GM12878 (cell line): Measurements from ENCODE around the gene STARD5. TPM values are rescaled to one million over a fixed set of nuclear protein-coding genes. Genes with fewer than 3 reads are reported as not detected.

ENCODE experiments used
- ASH2L ChIP-seq: fragments of 300-600, 200-600 bp; sonication (generic); IDR thresholded peaks from 2 replicates; pipeline ENCODE4 v1.6.1; 2017; ENCODE audit warnings: low read depth, mild to moderate bottlenecking, borderline replicate concordance
- BCL3 ChIP-seq: IDR thresholded peaks from 2 replicates; pipeline ENCODE4 v1.6.1; 2011; ENCODE audit warnings: borderline replicate concordance, low read depth, mild to moderate bottlenecking, moderate library complexity, low read length; ENCODE audit not compliant: insufficient read depth, poor library complexity, severe bottlenecking
- BCLAF1 ChIP-seq: fragments of 450-650 bp; IDR thresholded peaks from 2 replicates; pipeline ENCODE4 v1.6.1; 2017; ENCODE audit warnings: antibody characterized with exemption, mild to moderate bottlenecking, moderate library complexity
- CBX3 ChIP-seq: fragments of 200-600 bp; sonication (generic); IDR thresholded peaks from 2 replicates; pipeline ENCODE4 v1.6.1; 2016; ENCODE audit warnings: low read depth, borderline replicate concordance
- CEBPB ChIP-seq, 2 experiments: fragments of 150-350 bp in 1 of 2; IDR thresholded peaks; 2 replicates each; pipeline ENCODE4 v1.6.1; 2012 to 2014; ENCODE audit warnings: low read depth in 2 of 2, low read length in 2 of 2, borderline replicate concordance in 1 of 2, inconsistent platforms in 1 of 2
- EGR1 ChIP-seq, 2 experiments: IDR thresholded peaks; 1 replicate in 1 of 2; 2 replicates in 1 of 2; pipeline ENCODE4 v1.6.1; 2011 to 2012; ENCODE audit warnings: low read depth in 2 of 2, low read length in 2 of 2, borderline replicate concordance in 1 of 2, mild to moderate bottlenecking in 1 of 2, moderate library complexity in 1 of 2
- HDAC6 ChIP-seq: fragments of 200-600 bp; sonication (generic); IDR thresholded peaks from one replicate; pipeline ENCODE4 v1.8.0; 2017; ENCODE audit warnings: antibody characterized with exemption; ENCODE audit not compliant: unreplicated experiment
- IKZF2 ChIP-seq, 2 experiments: fragments of 450-650 bp; IDR thresholded peaks; 2 replicates each; pipeline ENCODE4 v1.6.1; 2017; ENCODE audit warnings: mild to moderate bottlenecking in 2 of 2, moderate library complexity in 2 of 2
- IRF5 ChIP-seq: fragments of 450-650 bp; IDR thresholded peaks from 2 replicates; pipeline ENCODE4 v1.6.1; 2017; ENCODE audit warnings: borderline replicate concordance
- NR2C1 ChIP-seq: fragments of 450-650 bp; IDR thresholded peaks from 2 replicates; pipeline ENCODE4 v1.6.1; 2017; ENCODE audit warnings: antibody characterized with exemption, mild to moderate bottlenecking, moderate library complexity
- NRF1 ChIP-seq: conservative IDR thresholded peaks from 2 replicates; pipeline ENCODE4 v1.6.1; 2011; ENCODE audit warnings: mild to moderate bottlenecking, low read depth, low read length, improper control_type of control experiment
- PBX3 ChIP-seq: IDR thresholded peaks from 2 replicates; pipeline ENCODE4 v1.6.1; 2011; ENCODE audit warnings: mild to moderate bottlenecking, low read depth, low read length, moderate library complexity; ENCODE audit not compliant: insufficient replicate concordance
- RAD51 ChIP-seq: fragments of 450-650 bp; IDR thresholded peaks from 2 replicates; pipeline ENCODE4 v1.6.1; 2016; ENCODE audit warnings: moderate library complexity, mild to moderate bottlenecking, inconsistent platforms
- SIX5 ChIP-seq: IDR thresholded peaks from 2 replicates; pipeline ENCODE4 v1.6.1; 2011; ENCODE audit warnings: mild to moderate bottlenecking, low read depth, low read length, moderate library complexity; ENCODE audit not compliant: severe bottlenecking
- SRF ChIP-seq, 2 experiments: IDR thresholded peaks; 2 replicates each; pipeline ENCODE4 v1.6.1; 2011; ENCODE audit warnings: low read depth in 2 of 2, low read length in 2 of 2, mild to moderate bottlenecking in 1 of 2, moderate library complexity in 1 of 2
- STAT3 ChIP-seq: IDR thresholded peaks from 2 replicates; pipeline ENCODE4 v1.6.1; 2011; ENCODE audit warnings: low read depth, low read length, improper control_type of control experiment
- SUZ12 ChIP-seq: fragments of 200-600 bp; sonication (generic); IDR thresholded peaks from one replicate; pipeline ENCODE4 v1.6.1; 2018; ENCODE audit warnings: antibody characterized with exemption, mild to moderate bottlenecking; ENCODE audit not compliant: unreplicated experiment
- TCF12 ChIP-seq: IDR thresholded peaks from 2 replicates; pipeline ENCODE4 v1.6.1; 2011; ENCODE audit warnings: low read depth, mild to moderate bottlenecking, low read length
- USF2 ChIP-seq: IDR thresholded peaks from 2 replicates; pipeline ENCODE4 v1.6.1; 2011; ENCODE audit warnings: low read depth, low read length, improper control_type of control experiment, borderline replicate concordance
- ZNF384 ChIP-seq: IDR thresholded peaks from 2 replicates; pipeline ENCODE4 v1.6.1; 2012; ENCODE audit warnings: low read depth, mild to moderate bottlenecking, low read length, improper control_type of control experiment, borderline replicate concordance
- ZNF622 ChIP-seq: fragments of 450-650 bp; IDR thresholded peaks from 2 replicates; pipeline ENCODE4 v1.6.1; 2017; ENCODE audit warnings: mild to moderate bottlenecking, inconsistent platforms
- polyA plus RNA-seq, 11 experiments: library from polyadenylated mRNA; depleted of rRNA in 4 of 11; unstranded in 6 of 11; stranded (reverse) in 5 of 11; fragments of >200 nt; fragmentation: Nextera tagmentation in 4 of 11; fragmentation: Illumina TruSeq in 1 of 11; extraction: Ambion mirVana in 4 of 11; extraction: Trizol in 1 of 11; gene quantifications; 1 replicate in 1 of 11; 2 replicates in 10 of 11; pipeline versions ENCODE4 v1.2.1 to v1.2.3, GENCODE V29; 2011 to 2016; ENCODE audit warnings: inconsistent platforms in 2 of 11, missing spikeins in 2 of 11, low read depth in 1 of 11
- total RNA-seq, 4 experiments: library from RNA; depleted of rRNA in 3 of 4; stranded (reverse); fragments of >200 nt in 3 of 4; fragmentation: Illumina TruSeq in 1 of 4; extraction: Trizol in 1 of 4; gene quantifications; 2 replicates each; pipeline versions ENCODE4 v1.2.1 to v1.2.3, GENCODE V29; 2013 to 2021

Gene STARD5
- total and polyA plus RNA-seq, 10 of the 15 experiments (the other 5 are each of a cell fraction or from before 2014, with no cell fraction given): 2.3 to 9.4 (median 4.7) TPM

GRCh38 chr15:81292523-81293001 is 31.4 kb downstream of the STARD5 start (continued):
- TF ChIP-seq TCF12 (peak; percentile 87), USF2 (no peak), NR2C1 (no peak), HDAC6 (no peak), EGR1 (IDR thresholded peaks at IDR 0.05; ENCODE audit: borderline replicate concordance in 1 of 2, low read depth in 2 of 2, low read length in 2 of 2) (peak in 1 of 2 experiments; percentile 70; a peak in 1 of 3 replicates), ASH2L (no peak), ZNF622 (no peak), PBX3 (peak; percentile 79), IKZF2 (IDR thresholded peaks at IDR 0.05) (peak; percentile 75 to 81), SIX5 (no peak), CEBPB (IDR thresholded peaks at IDR 0.05; ENCODE audit: borderline replicate concordance in 1 of 2, low read depth in 2 of 2, low read length in 2 of 2) (no peak), STAT3 (no peak), ZNF384 (no peak), IRF5 (no peak), CBX3 (no peak), BCLAF1 (no peak), NRF1 (no peak), RAD51 (no peak), SUZ12 (no peak), BCL3 (peak; percentile 87), SRF (IDR thresholded peaks at IDR 0.05; ENCODE audit: low read depth in 2 of 2, low read length in 2 of 2) (peak in 1 of 2 experiments; percentile 19; a peak in 1 of 4 replicates)
